Calu3 (cell line): ENCODE measurements around the gene MED22. TPM values are rescaled to one million over a fixed set of nuclear protein-coding genes. Genes with fewer than 3 reads are reported as not detected.

Source experiments
- BruUV-seq: library from RNA; stranded (reverse); fragments of 400-500 nt; replicated peaks from 2 replicates; lab custom pipeline; 2021; lab: Mats Ljungman, UMichigan
- CTCF ChIA-PET: fragments of 300-600 bp; sonication (Branson Sonifier 250); formaldehyde crosslinking; loops from one replicate; lab custom pipeline; 2022; ENCODE audit warnings: antibody characterized with exemption; lab: Charles Lee
- DNase-seq: peaks from one replicate; pipeline ENCODE4 v3.0.0; 2022
- H3K27ac Mint-ChIP-seq: one replicate; pipeline ENCODE4 v1.8.0; 2022; ENCODE audit warnings: mixed read lengths; ENCODE audit not compliant: unreplicated experiment
- H3K27me3 Mint-ChIP-seq: one replicate; pipeline ENCODE4 v1.8.0; 2022; ENCODE audit warnings: mixed read lengths; ENCODE audit not compliant: unreplicated experiment
- H3K36me3 Mint-ChIP-seq: one replicate; pipeline ENCODE4 v1.8.0; 2022; ENCODE audit warnings: mild to moderate bottlenecking, moderate library complexity, mixed read lengths; ENCODE audit not compliant: insufficient read depth, unreplicated experiment
- H3K4me1 Mint-ChIP-seq: one replicate; pipeline ENCODE4 v1.8.0; 2022; ENCODE audit warnings: mild to moderate bottlenecking, low read depth, mixed read lengths; ENCODE audit not compliant: unreplicated experiment
- H3K4me3 Mint-ChIP-seq: one replicate; pipeline ENCODE4 v1.8.0; 2022; ENCODE audit warnings: mild to moderate bottlenecking, low read depth, moderate library complexity, mixed read lengths; ENCODE audit not compliant: unreplicated experiment
- H3K9me3 Mint-ChIP-seq: one replicate; pipeline ENCODE4 v1.8.0; 2022; ENCODE audit warnings: low read depth, mixed read lengths; ENCODE audit not compliant: unreplicated experiment
- CTCF ChIP-seq: fragments of 200-600 bp; IDR thresholded peaks from one replicate; pipeline ENCODE4 v1.8.0; 2022; ENCODE audit warnings: antibody characterized with exemption; ENCODE audit not compliant: unreplicated experiment
- intact Hi-C: fragments of 100-400 bp; cut with micrococcal nuclease; formaldehyde crosslinking; loops from one replicate; pipeline ENCODE4 v1.10.0; 2022; ENCODE audit not compliant: unreplicated experiment
- total RNA-seq: library from RNA; stranded (reverse); gene quantifications from 2 replicates; pipeline ENCODE4 v1.2.3, GENCODE V29; 2022

The MED22 gene
- total RNA-seq, 1 experiment from 2014 or later, result 27.6 TPM

DNA sequence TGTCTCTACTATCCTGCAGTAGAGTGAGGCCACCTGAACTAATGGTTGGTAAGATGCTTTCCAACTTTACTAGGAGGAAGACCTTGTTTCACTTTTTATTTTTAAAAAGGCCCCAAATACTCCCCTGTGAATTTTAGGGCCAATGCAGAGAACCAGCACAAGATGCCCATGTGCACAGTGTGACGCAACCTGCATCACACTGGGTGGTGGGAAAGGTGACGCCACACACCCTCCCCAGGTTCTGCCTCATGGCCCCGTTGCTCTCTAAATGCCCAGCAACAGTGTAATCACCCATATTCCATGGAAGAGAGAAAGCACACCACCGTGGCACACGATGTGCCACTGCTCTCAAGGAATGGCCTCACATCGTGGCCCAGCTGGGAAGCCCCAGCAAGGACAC, 21.5 kb upstream of the MED22 start:
- intact Hi-C loops, result no loop called here
- Mint-ChIP-seq H3K4me3 (no peak overlapping the region), H3K27ac (no peak overlapping the region), H3K36me3 (peaks cover 24% of the 10 kb centered on the region), H3K9me3 (no peaks in the 10 kb centered on the region), H3K4me1 (peaks cover 13% of the 10 kb centered on the region), H3K27me3 (no peaks in the 10 kb centered on the region)
- no peak for DNase-seq
- no TSS peak for BruUV-seq
- CTCF ChIA-PET, result interaction anchor here (0.6 kb wide), 1 partner anchor 199 kb away, joined by 3 read pairs; no protein-coding TSS in a partner anchor
- TF ChIP-seq CTCF, result no peak

GRCh38 chr9:133368249-133368881, 20.4 kb upstream of the MED22 start:
- Mint-ChIP-seq H3K36me3 (peaks cover 25% of the 10 kb centered on the region), H3K9me3 (no peaks in the 10 kb centered on the region), H3K4me3 (no peak overlapping the region), H3K27ac (no peak overlapping the region), H3K4me1 (peaks cover 13% of the 10 kb centered on the region), H3K27me3 (no peaks in the 10 kb centered on the region)
- DNase-seq, result no peak
- TF ChIP-seq CTCF, result no peak
- BruUV-seq, result no TSS peak
- intact Hi-C loops, result no loop called here
- CTCF ChIA-PET, result no interaction called here

GRCh38 chr9:133367778-133368177, 19.8 kb upstream of the MED22 start:
- no peak overlapping the region for H3K4me3 Mint-ChIP-seq
- H3K4me1 Mint-ChIP-seq, result peaks cover 13% of the 10 kb centered on the region
- CTCF ChIA-PET, result no interaction called here
- DNase-seq, result no peak
- no peak overlapping the region for H3K27ac Mint-ChIP-seq
- no TSS peak for BruUV-seq
- no peaks in the 10 kb centered on the region for H3K9me3 Mint-ChIP-seq
- no peaks in the 10 kb centered on the region for H3K27me3 Mint-ChIP-seq
- peaks cover 26% of the 10 kb centered on the region for H3K36me3 Mint-ChIP-seq
- intact Hi-C loops, result no loop called here
- no peak for TF ChIP-seq CTCF

GRCh38 chr9:133367221-133367620, 19.3 kb upstream of the MED22 start:
- H3K4me1 Mint-ChIP-seq, result peaks cover 13% of the 10 kb centered on the region
- no peak for DNase-seq
- no peak overlapping the region for H3K27ac Mint-ChIP-seq
- H3K36me3 Mint-ChIP-seq, result peaks cover 32% of the 10 kb centered on the region
- H3K9me3 Mint-ChIP-seq, result no peaks in the 10 kb centered on the region
- CTCF ChIA-PET, result no interaction called here
- no peak for TF ChIP-seq CTCF
- no peaks in the 10 kb centered on the region for H3K27me3 Mint-ChIP-seq
- intact Hi-C loops, result no loop called here
- BruUV-seq, result no TSS peak
- no peak overlapping the region for H3K4me3 Mint-ChIP-seq
